HG02938 (cell line): ENCODE measurements around the gene SMIM7.

Experiments used
- ATAC-seq: cut with Tn5 transposase; IDR thresholded peaks from one replicate; pipeline ENCODE4 v1.9.1; 2021; ENCODE audit warnings: mild to moderate bottlenecking, moderate library complexity; ENCODE audit not compliant: unreplicated experiment

The SMIM7 gene

DNA sequence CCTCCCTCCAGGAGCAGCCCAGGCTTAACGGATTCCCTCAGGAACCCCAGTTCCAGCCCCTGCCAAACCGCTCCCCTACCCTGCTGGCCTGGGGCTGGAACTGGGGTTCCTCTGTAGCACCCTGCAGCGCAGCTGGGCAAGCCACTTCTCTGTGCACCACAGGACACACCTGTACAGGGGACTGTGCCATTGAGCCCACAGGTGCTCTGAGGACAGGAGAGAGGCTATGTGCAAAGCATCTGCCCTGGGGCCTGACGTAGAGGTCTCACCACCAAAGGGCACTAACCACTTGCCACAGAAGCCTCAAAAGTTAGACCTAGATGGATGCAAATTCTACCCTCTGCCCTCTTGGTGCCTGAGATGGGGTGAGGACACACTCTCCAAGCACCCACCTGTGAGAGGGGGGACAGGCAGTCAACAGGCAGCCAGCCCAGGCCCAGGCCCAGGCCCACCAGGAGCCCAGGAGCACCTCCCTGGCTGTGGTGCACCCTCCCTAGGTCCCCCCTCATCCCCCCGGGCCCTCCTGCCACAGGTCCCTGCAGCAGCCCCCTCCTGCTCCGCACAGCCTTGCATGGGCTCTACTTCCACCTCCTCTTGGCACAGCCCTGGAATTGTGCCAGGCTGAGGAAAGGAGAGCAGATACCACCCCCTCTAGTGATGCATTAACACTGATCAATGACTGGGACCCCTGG, 60.1 kb downstream of the SMIM7 start:
- ATAC-seq, result no peak

DNA sequence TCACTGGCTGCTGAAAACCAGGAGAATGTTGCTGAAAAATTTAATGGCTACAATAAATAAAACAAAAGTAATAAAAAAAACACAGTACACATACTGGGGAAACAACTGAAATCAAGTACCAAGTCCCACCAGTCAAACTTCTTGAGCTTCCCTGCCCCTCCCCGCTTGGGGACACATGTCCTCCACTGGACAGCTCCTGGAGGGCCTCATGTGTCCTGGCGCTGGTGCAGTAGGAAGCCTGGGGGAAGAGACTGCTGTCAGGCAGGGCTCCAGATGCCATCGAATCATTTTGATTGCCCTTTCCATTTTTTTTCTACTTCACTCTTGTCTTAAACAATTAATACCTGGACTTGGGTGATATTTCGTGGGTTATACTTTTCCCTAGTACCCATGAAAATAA, 61.1 kb downstream of the SMIM7 start:
- ATAC-seq, result no peak

DNA sequence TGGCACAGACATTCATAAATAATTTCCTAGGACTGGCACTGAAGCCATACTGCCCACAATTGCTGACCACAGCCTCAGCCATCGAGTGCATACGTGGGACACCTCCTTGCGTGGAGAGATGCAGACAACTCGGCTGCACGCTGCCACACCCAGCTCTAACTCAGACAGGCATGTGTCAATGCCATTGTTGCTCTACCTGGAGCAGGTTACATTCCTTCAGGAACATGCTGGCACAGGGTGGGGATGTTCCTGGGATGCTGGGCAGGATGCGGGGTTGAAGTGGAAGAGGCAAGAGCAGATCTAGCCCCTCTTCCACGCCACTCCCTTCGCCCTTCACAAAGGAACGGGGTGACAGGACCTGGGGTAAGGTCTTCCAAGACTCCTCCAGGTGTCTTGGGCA, 63.5 kb downstream of the SMIM7 start:
- no peak for ATAC-seq
